MCF 10A (cell line): ENCODE data around the gene BCKDK. TPM values are rescaled to one million over a fixed set of nuclear protein-coding genes. Genes with fewer than 3 reads are reported as not detected.

Experiments
- BruUV-seq: library from RNA; stranded (reverse); fragments of 400-500 nt; replicated peaks from 2 replicates; lab custom pipeline; 2021; lab: Mats Ljungman, UMichigan
- CTCF ChIA-PET: fragments of 300-600 bp; sonication (Branson Sonifier 250); formaldehyde crosslinking; extraction: SDS; loops from one replicate; lab custom pipeline; 2021; ENCODE audit warnings: antibody characterized with exemption, inconsistent platforms; lab: Yijun Ruan, JAX
- POLR2A ChIA-PET: fragments of 300-600, 350-650 bp; sonication (Branson Sonifier 250); formaldehyde crosslinking; extraction: SDS; loops from one replicate; lab custom pipeline; 2020; ENCODE audit warnings: antibody characterized with exemption, inconsistent platforms; lab: Yijun Ruan, JAX
- DNase-seq: peaks from one replicate; pipeline ENCODE4 v3.0.0-alpha.2; 2018; ENCODE audit not compliant: unreplicated experiment
- H3K27ac Mint-ChIP-seq: one replicate; pipeline ENCODE4 v1.8.0; 2022; ENCODE audit warnings: mild to moderate bottlenecking, low read depth, mixed read lengths; ENCODE audit not compliant: unreplicated experiment
- H3K27me3 Mint-ChIP-seq: one replicate; pipeline ENCODE4 v1.8.0; 2022; ENCODE audit warnings: mixed read lengths; ENCODE audit not compliant: insufficient read depth, unreplicated experiment
- H3K36me3 Mint-ChIP-seq: one replicate; pipeline ENCODE4 v1.8.0; 2022; ENCODE audit warnings: mild to moderate bottlenecking, moderate library complexity, mixed read lengths; ENCODE audit not compliant: insufficient read depth, unreplicated experiment
- H3K4me1 Mint-ChIP-seq: one replicate; pipeline ENCODE4 v1.8.0; 2022; ENCODE audit warnings: mixed read lengths; ENCODE audit not compliant: insufficient read depth, unreplicated experiment
- H3K4me3 Mint-ChIP-seq: one replicate; pipeline ENCODE4 v1.8.0; 2022; ENCODE audit warnings: mild to moderate bottlenecking, moderate library complexity, mixed read lengths; ENCODE audit not compliant: unreplicated experiment
- H3K9me3 Mint-ChIP-seq: one replicate; pipeline ENCODE4 v1.8.0; 2022; ENCODE audit warnings: mixed read lengths; ENCODE audit not compliant: unreplicated experiment
- intact Hi-C: fragments of 100-400 bp; cut with micrococcal nuclease; formaldehyde crosslinking; loops from 2 replicates; pipeline ENCODE4 v1.14.1; 2022
- total RNA-seq: library from RNA; stranded (reverse); gene quantifications from 2 replicates; pipeline ENCODE4 v1.2.3, GENCODE V29; 2022
- TF ChIP-seq, protein P1 (sequence below): fragments of 200-600 bp; IDR thresholded peaks from one replicate; pipeline ENCODE4 v1.8.0; 2022; ENCODE audit warnings: antibody characterized with exemption, mild to moderate bottlenecking; ENCODE audit not compliant: unreplicated experiment

BCKDK gene
- total RNA-seq, 1 experiment from 2014 or later: 41.0 TPM

- BruUV-seq: no TSS peak
- CTCF ChIA-PET: interaction anchor here (0.8 to 2.0 kb wide), 4 partner anchors 68 to 311 kb away, joined by 3 to 8 read pairs (median 6); partner anchors contain the start of gene HSD3B7
- POLR2A ChIA-PET: interaction anchor here (0.6 to 5.5 kb wide), 35 partner anchors 10 to 424 kb away, joined by 3 to 78 read pairs (median 6); partner anchors contain the start of genes ARMC5, FUS, HSD3B7 and KAT8
- Mint-ChIP-seq H3K36me3 (peaks cover 24% of the 10 kb centered on the region), H3K4me3 (peak within 1 kb of the TSS; percentile 97), H3K9me3 (no peaks in the 10 kb centered on the region), H3K4me1 (peaks cover 24% of the 10 kb centered on the region), H3K27ac (peak within 1 kb of the TSS; percentile 97), H3K27me3 (no peaks in the 10 kb centered on the region)
- DNase-seq: peak; percentile 98
- intact Hi-C loops: loop anchor here (1.0 to 2.0 kb wide), 6 partner anchors 21 to 89 kb away; partner anchors contain the start of genes HSD3B7, STX4 and VKORC1
- TF ChIP-seq, protein P1, sequence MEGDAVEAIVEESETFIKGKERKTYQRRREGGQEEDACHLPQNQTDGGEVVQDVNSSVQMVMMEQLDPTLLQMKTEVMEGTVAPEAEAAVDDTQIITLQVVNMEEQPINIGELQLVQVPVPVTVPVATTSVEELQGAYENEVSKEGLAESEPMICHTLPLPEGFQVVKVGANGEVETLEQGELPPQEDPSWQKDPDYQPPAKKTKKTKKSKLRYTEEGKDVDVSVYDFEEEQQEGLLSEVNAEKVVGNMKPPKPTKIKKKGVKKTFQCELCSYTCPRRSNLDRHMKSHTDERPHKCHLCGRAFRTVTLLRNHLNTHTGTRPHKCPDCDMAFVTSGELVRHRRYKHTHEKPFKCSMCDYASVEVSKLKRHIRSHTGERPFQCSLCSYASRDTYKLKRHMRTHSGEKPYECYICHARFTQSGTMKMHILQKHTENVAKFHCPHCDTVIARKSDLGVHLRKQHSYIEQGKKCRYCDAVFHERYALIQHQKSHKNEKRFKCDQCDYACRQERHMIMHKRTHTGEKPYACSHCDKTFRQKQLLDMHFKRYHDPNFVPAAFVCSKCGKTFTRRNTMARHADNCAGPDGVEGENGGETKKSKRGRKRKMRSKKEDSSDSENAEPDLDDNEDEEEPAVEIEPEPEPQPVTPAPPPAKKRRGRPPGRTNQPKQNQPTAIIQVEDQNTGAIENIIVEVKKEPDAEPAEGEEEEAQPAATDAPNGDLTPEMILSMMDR: no peak
Measured at GRCh38 chr16:31073970-31074813, 34.0 kb upstream of the BCKDK start, which contains the start of the genes ZNF646 and ZNF668. Gene ZNF646 (plus strand): TSS chr16:31074422. CDS start chr16:31076325, 1,903 bp downstream. Gene ZNF668 (minus strand): TSS chr16:31074240. CDS start chr16:31064459, 9,781 bp downstream.

DNA sequence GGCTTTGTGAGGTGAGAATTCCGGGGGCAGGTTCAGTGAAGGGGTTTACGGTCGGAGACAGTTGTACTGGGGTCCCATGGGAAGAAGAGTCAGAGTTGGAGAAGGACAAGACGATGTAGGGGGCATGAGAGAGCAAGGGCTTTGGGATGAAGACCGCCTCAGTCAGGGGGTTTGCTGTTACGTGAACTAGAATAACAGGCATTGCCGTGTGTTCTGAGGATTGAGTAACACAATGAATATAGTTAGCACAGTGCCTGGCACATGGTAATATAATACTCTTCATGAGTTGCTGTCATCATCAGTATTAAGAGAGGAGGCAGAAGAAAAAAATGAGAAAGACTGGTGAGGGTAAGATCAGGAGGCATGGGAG, 33.4 kb upstream of the BCKDK start:
- DNase-seq: no peak
- H3K4me1 Mint-ChIP-seq: peaks cover 21% of the 10 kb centered on the region
- POLR2A ChIA-PET: interaction anchor here (0.6 to 5.5 kb wide), 23 partner anchors 9 to 378 kb away, joined by 3 to 78 read pairs (median 6); partner anchors contain the start of genes FUS, HSD3B7, KAT8 and PRSS8
- intact Hi-C loops: loop anchor here (2.0 kb wide), 1 partner anchor 20 kb away; the partner anchor contains the start of gene VKORC1
- CTCF ChIA-PET: interaction anchor here (1.4 to 2.0 kb wide), 3 partner anchors 67 to 92 kb away, joined by 4 to 8 read pairs (median 8); partner anchors contain the start of gene HSD3B7
- H3K4me3 Mint-ChIP-seq: peak overlapping the region; percentile 97
- H3K9me3 Mint-ChIP-seq: no peaks in the 10 kb centered on the region
- BruUV-seq: no TSS peak
- TF ChIP-seq, protein P1: no peak
- H3K27me3 Mint-ChIP-seq: no peaks in the 10 kb centered on the region
- H3K36me3 Mint-ChIP-seq: peaks cover 24% of the 10 kb centered on the region
- H3K27ac Mint-ChIP-seq: peak overlapping the region; percentile 97

GRCh38 chr16:31076319-31076718, 31.9 kb upstream of the BCKDK start:
- no peaks in the 10 kb centered on the region for H3K9me3 Mint-ChIP-seq
- TF ChIP-seq, protein P1: no peak
- POLR2A ChIA-PET: interaction anchor here (0.5 to 5.5 kb wide), 3 partner anchors 17 to 103 kb away, joined by 3 to 78 read pairs (median 4); partner anchors contain the start of genes FUS and VKORC1
- DNase-seq: no peak
- no TSS peak for BruUV-seq
- H3K36me3 Mint-ChIP-seq: peaks cover 20% of the 10 kb centered on the region
- no peak overlapping the region for H3K27ac Mint-ChIP-seq
- CTCF ChIA-PET: interaction anchor here (0.7 to 1.0 kb wide), 3 partner anchors 9 to 383 kb away, joined by 3 to 4 read pairs (median 3); no protein-coding TSS in a partner anchor
- intact Hi-C loops: no loop called here
- H3K4me1 Mint-ChIP-seq: peaks cover 21% of the 10 kb centered on the region
- no peaks in the 10 kb centered on the region for H3K27me3 Mint-ChIP-seq
- H3K4me3 Mint-ChIP-seq: no peak overlapping the region
